Stimulated activated CD4-positive, alpha-beta T cell treated with anti-CD3 and anti-CD28 coated beads, TNF-alpha, amount 100 ng/mL, for 48 hours (primary cell): Measurements from ENCODE around the gene FBN2.

Experiments
- DNase-seq, 3 donors: peaks; one replicate each; pipeline ENCODE4 v3.0.0-alpha.2; 2020; ENCODE audit warnings: low read depth in 3 of 3

Gene FBN2

GRCh38 chr5:128315671-128316070 is 222.4 kb downstream of the FBN2 start:
- no peak for DNase-seq

DNA sequence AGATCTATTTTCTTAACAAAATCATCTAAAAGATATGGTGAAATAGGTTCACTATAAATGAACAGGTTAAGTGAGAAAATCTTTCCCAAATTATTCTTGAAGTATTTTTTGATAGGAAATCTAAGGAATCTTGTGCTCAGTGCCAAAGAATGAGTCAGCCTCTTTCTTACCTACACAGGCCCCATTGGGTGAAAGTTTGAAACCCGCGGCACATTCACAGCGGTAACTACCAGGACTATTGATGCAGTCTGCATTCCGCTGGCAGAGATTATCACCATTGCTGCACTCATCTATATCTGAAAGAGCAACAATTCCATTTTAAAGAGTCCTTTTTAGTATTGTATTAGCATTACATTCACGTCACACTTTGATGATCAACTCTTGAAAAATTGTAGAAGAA is 232.7 kb downstream of the FBN2 start:
- no peak for DNase-seq

DNA sequence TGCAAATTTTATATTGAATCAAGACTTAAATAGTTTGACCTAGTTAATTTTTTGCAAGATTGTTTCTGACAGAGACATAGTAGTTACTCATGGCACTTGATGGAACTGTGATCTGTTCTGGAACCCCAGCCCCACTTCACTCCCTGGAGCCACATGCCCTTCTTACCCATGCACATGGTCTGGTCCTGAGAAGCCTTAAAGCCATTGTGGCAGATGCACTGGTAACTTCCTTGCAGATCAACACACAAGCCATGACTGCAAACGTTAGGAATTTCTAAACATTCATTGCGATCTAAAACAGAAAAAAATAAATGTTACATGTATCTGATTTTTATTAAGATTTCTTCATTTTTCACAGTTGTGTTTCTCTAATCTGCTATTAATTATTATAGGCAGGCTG is 233.3 kb downstream of the FBN2 start:
- DNase-seq: no peak

GRCh38 chr5:128304088-128304487 is 234.0 kb downstream of the FBN2 start:
- no peak for DNase-seq

DNA sequence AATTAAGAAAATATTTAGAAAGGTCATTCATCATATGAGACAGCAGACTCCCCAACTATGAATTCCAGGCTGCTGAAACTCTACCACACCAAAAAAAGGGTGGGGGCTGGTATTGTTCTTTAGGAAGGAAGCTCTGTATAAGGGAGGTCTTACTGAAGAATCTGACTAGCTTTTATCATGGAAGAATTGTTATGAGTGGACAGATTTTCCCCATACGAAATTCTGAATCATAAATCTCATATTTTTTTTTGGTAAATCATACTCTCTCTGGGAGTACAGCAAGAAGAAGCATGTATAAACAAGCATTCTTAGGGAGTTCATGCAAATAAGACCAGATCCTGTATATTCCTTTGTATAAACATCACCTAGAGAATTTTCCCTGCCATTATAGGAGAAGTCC is 234.5 kb downstream of the FBN2 start:
- no peak for DNase-seq

- DNase-seq: no peak
These were observed 237.9 kb downstream of the FBN2 start for GRCh38 chr5:128300181-128300580.

GRCh38 chr5:128290152-128290858 is 247.7 kb downstream of the FBN2 start:
- no peak for DNase-seq

DNA sequence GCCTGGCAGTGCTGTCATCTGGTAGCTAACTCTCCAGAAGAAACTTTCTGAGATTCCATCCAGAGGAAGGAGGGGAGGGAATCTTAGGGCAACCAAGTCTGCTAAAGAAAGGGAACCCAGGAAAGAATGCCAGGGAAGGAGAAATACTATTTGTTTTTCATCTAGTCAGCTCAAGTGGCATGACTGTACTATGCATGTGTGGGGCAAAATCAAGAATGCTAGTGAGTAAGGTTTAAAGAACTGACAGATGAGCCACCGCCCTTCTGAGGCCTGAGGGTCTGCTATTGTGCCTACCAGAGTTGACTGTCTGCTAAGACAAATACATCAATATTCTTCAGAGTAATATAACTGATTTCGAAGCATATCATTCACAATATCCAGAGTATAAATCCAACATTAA is 250.3 kb downstream of the FBN2 start:
- no peak for DNase-seq

DNA sequence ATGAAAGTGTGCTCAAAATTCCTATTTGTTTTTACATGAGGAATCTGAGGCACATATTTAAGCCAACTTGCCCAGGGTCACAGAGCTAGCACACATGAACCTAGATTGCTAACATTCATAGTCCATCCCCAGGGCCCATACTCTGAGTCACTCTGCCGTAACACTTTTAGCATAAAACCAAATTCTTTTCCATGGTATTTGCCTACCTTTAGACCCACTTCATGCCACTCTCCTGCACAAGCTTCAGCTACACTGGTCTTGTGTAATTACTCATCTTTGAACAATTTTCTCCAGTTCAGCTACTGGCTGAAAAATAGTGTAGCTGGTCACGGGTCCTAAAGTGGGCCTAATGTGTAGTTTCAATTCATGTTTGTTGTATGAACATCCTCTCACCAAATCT is 253.8 kb downstream of the FBN2 start:
- no peak for DNase-seq

DNA sequence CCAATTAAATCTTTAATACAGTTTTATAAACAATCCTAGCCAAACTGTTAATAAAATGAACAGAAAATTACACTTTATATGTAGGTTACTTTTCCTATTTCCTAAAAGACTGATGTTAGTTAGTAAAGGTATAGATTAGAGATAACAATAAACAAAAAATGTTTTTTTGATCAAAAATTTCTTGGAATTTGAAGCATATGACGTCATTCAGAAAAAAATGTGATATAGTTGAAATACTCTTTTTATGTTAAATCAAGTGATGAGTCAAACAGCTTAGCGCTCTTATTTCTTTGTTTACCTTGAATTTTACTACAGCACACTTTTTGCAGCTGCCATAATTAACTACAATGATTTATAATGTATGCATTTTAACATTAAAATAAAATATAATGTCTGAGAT is 258.7 kb downstream of the FBN2 start:
- DNase-seq: no peak

GRCh38 chr5:128276537-128277216 is 261.4 kb downstream of the FBN2 start:
- no peak for DNase-seq

- no peak for DNase-seq
These were observed 263.6 kb downstream of the FBN2 start for GRCh38 chr5:128274441-128274840.

DNA sequence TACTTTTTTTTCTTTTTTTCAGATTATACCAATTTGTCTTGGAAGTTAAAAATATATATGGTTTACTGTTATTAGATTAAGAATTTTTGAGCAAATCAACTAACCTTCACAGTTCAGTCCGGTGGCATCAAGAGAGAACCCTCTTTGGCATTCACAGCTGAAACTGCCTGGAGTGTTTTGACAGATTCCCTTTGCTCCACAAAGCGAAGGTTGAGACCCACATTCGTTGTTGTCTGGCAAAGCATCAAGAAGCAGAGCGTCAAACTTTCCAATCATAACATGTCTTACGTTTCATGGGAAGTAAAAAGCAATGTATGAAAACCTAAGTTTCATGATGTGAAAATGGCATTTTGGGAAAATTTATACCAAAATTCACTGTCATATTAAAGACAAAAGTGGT is 264.3 kb downstream of the FBN2 start:
- DNase-seq: no peak

GRCh38 chr5:128271859-128272464 is 266.1 kb downstream of the FBN2 start:
- DNase-seq: no peak

DNA sequence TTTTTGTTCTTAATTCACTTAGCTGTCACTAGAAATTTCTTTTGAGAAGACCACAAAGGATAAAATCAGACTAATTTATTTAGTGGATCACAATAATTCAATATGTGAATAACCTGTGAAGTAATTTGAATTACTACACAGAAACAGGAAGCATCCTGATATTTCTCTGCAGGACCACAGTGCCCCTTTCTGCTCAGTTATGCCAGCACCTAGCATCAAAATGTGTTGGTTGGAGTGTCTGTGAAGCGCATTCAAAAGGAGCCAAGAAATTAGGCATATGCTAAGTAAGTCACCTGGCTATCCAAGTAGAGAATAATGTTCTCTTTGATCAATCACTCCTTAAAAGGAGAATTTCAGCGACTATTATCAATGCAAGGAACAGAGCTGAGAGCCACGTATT is 267.0 kb downstream of the FBN2 start:
- DNase-seq: no peak

DNA sequence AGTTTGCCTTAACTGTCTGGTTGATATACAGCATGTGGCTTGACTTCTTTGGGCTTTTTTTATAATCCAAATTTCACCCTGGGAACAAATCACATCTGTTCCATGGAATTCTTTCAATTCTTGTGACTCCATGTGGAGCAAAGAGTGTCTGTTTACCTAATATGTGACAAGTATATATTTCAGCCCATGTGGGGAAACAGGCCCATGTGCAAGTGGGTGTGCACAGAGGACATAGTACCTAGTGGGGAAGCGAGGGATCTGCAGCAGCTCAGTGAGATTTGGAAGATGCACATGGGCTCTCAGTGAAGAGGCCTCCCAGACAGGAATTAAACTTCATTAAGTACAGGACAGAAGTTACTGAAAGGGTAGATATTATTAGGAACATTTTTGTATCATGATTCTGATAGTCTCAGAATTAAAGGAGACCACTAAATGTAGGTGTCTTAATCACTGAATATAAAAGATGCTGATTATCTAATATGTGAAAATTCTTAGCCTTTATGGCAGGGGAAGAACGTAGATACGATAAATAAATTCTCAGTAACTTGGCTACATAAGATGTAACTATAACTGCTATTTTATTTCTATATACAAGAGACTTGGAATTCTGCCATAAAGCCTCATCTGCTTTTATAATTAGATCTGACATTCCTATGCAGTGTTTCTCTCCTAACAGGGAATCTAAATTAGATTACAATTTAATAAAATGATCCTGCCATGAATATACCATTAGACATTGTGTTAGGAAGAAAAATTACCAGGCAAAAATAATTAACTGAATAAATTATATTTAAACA is 273.3 kb downstream of the FBN2 start:
- no peak for DNase-seq

DNA sequence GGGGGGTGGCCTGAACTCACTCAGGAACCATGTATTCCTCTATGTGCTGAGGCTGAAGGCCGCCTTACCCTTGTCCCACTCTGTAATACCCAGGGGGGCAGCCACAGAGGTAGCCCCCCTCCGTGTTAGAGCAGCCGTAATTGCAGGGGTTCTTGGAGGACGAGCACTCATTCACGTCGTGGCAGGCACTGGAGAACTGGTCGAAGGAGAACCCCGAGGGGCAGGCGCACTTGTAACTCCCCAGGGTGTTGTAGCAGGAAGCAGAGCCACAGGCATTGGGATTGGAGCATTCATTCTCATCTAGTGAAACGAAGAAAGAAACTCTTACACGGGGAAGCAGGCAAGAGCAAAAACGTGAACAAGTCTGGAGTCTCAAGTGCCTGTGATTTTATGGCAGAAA is 274.7 kb downstream of the FBN2 start:
- DNase-seq: no peak

DNA sequence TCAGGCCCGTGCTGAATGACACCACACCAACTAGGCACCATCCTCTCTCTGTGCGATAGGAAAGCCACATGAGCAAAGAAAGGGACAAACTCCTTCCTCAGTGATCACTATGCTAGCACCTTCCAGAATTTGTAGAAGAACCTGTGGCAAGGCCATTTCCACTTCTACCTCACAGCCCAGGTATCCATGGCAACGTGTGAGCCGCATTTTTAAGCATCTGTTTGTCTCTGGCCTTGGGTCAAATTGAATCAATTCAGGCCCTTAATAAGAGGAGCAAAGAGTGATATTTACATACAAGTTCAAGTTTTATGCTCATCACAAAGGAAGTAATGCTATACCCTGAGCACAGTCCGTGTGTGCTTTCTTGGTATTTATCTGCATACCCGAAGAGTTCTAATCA is 275.1 kb downstream of the FBN2 start:
- no peak for DNase-seq

GRCh38 chr5:128259607-128260021 is 278.4 kb downstream of the FBN2 start:
- DNase-seq: no peak

- no peak for DNase-seq
These were observed 279.7 kb downstream of the FBN2 start for GRCh38 chr5:128258372-128258771.

GRCh38 chr5:128257076-128257475 is 281.0 kb downstream of the FBN2 start:
- DNase-seq: no peak

GRCh38 chr5:128254789-128255188 is 283.3 kb downstream of the FBN2 start:
- DNase-seq: no peak
